ENCODE results near the gene WNT8A.

Gene WNT8A

GRCh38 chr5:138093036-138093435 is 9.2 kb downstream of the WNT8A start (continued):
- TF ChIP-seq ZNF366 (tag by site-specific recombination; conservative IDR thresholded peaks at IDR 0.05) = no peak
- no peak for TF ChIP-seq ZNF292 (tag by site-specific recombination; IDR thresholded peaks at IDR 0.05; ENCODE audit: borderline replicate concordance, low read depth)

- Histone ChIP-seq H3K4me3 (ENCODE audit: low read depth, low read length) (no peak overlapping the region), H3K36me3 (ENCODE audit: control insufficient read depth in 2 of 2, insufficient read depth in 1 of 2, low read length in 2 of 2) (no peaks in the 10 kb centered on the region), H3K9me3 (ENCODE audit: control insufficient read depth, insufficient read depth, low read depth, low read length) (no peaks in the 10 kb centered on the region), H3K4me1 (ENCODE audit: control insufficient read depth, insufficient read depth, low read length) (no peaks in the 10 kb centered on the region), H3K27ac (ENCODE audit: extremely low read depth, low read depth, low read length) (no peak overlapping the region)
- ChIA-PET CTCF (interaction anchor here (0.7 kb wide), 1 partner anchor 18 kb away, joined by 3 read pairs; no protein-coding TSS in a partner anchor), POLR2A (no interaction called here)
- TF ChIP-seq ZIC2 (tag by site-specific recombination; IDR thresholded peaks at IDR 0.05) = no peak
- TF ChIP-seq PRDM1 (tag by site-specific recombination; IDR thresholded peaks at IDR 0.05) = 0 out of 2 replicates have a peak, but pooled peaks have one; percentile 28
These were observed 11.5 kb downstream of the WNT8A start for GRCh38 chr5:138095100-138095907.

GRCh38 chr5:138096363-138096762 is 12.5 kb downstream of the WNT8A start:
- POLR2A ChIA-PET = no interaction called here
- Histone ChIP-seq H3K4me1 (ENCODE audit: control insufficient read depth, insufficient read depth, low read length) (no peaks in the 10 kb centered on the region), H3K36me3 (ENCODE audit: control insufficient read depth in 2 of 2, insufficient read depth in 1 of 2, low read length in 2 of 2) (no peaks in the 10 kb centered on the region), H3K9me3 (ENCODE audit: control insufficient read depth, insufficient read depth, low read depth, low read length) (no peaks in the 10 kb centered on the region), H3K27ac (ENCODE audit: extremely low read depth, low read depth, low read length) (no peak overlapping the region), H3K4me3 (ENCODE audit: low read depth, low read length) (no peak overlapping the region)
- CTCF ChIA-PET = interaction anchor here (0.7 to 0.8 kb wide), 2 partner anchors 14 to 22 kb away, joined by 3 read pairs; no protein-coding TSS in a partner anchor
- TF ChIP-seq SP7 (tag by site-specific recombination; IDR thresholded peaks at IDR 0.05) (no peak), ZNF175 (tag by site-specific recombination; IDR thresholded peaks at IDR 0.05) (no peak), ZSCAN18 (tag by site-specific recombination; IDR thresholded peaks at IDR 0.05) (no peak), ZNF558 (tag by site-specific recombination; IDR thresholded peaks at IDR 0.05) (no peak), REPIN1 (tag by site-specific recombination; IDR thresholded peaks at IDR 0.05; ENCODE audit: low read depth) (no peak), ZNF239 (tag by site-specific recombination; IDR thresholded peaks at IDR 0.05) (no peak), ZNF184 (tag by site-specific recombination; IDR thresholded peaks at IDR 0.05) (no peak), ZNF311 (tag by site-specific recombination; IDR thresholded peaks at IDR 0.05; ENCODE audit: borderline replicate concordance) (no peak), ZFHX2 (tag by site-specific recombination; conservative IDR thresholded peaks at IDR 0.05) (no peak), ELK4 (IDR thresholded peaks at IDR 0.05; ENCODE audit: borderline replicate concordance, low read depth, low read length) (no peak), ZFP37 (tag by site-specific recombination; IDR thresholded peaks at IDR 0.05) (no peak), ZNF391 (tag by site-specific recombination; IDR thresholded peaks at IDR 0.05; ENCODE audit: borderline replicate concordance, low read depth) (no peak), ZNF211 (tag by site-specific recombination; IDR thresholded peaks at IDR 0.05; ENCODE audit: low read depth) (no peak), ZNF639 (tag by site-specific recombination; IDR thresholded peaks at IDR 0.05) (no peak), ZNF830 (tag by site-specific recombination; IDR thresholded peaks at IDR 0.05; ENCODE audit: low read depth) (no peak)
